Activated B cell treated with CpG ODN at 0.5 μM for 24 hours (primary cell): ENCODE results near the gene MUC21. TPM values are rescaled to one million over a fixed set of nuclear protein-coding genes. Genes with fewer than 3 reads are reported as not detected.

Experiments used
- ATAC-seq: fragments of 200-7000 bp; cut with Tn5 transposase; one replicate; pipeline ENCODE4 v1.10.0; 2021; ENCODE audit warnings: low read depth, mild to moderate bottlenecking, moderate library complexity
- CTCF ChIA-PET: fragments of 350-600 bp; sonication (Branson Sonifier 250); formaldehyde crosslinking; loops from one replicate; lab custom pipeline; 2021; ENCODE audit warnings: antibody characterized with exemption; lab: Charles Lee
- POLR2A ChIA-PET: fragments of 350-600 bp; sonication (Branson Sonifier 250); formaldehyde crosslinking; loops from one replicate; lab custom pipeline; 2021; ENCODE audit warnings: antibody characterized with exemption; lab: Charles Lee
- DNase-seq: peaks from one replicate; pipeline ENCODE4 v3.0.0; 2022
- H3K27ac Mint-ChIP-seq: one replicate; pipeline ENCODE4 v1.8.0; 2020; ENCODE audit warnings: mixed read lengths
- H3K27me3 Mint-ChIP-seq: one replicate; pipeline ENCODE4 v1.8.0; 2021; ENCODE audit warnings: mixed read lengths
- H3K36me3 Mint-ChIP-seq: one replicate; pipeline ENCODE4 v1.8.0; 2021; ENCODE audit warnings: low read depth, mixed read lengths
- H3K4me1 Mint-ChIP-seq: one replicate; pipeline ENCODE4 v1.8.0; 2021; ENCODE audit warnings: mixed read lengths
- H3K4me3 Mint-ChIP-seq: one replicate; pipeline ENCODE4 v1.8.0; 2020; ENCODE audit warnings: mild to moderate bottlenecking, mixed read lengths
- H3K9me3 Mint-ChIP-seq: one replicate; pipeline ENCODE4 v1.8.0; 2020; ENCODE audit warnings: mixed read lengths
- intact Hi-C: fragments of 100-400 bp; cut with micrococcal nuclease; formaldehyde crosslinking; loops from one replicate; pipeline ENCODE4 v1.15.1; 2024
- total RNA-seq: library from RNA; stranded (reverse); gene quantifications from 2 replicates; pipeline ENCODE4 v1.2.3, GENCODE V29; 2022
- TF ChIP-seq, protein P1 (sequence below): fragments of 200-600 bp; IDR thresholded peaks from one replicate; pipeline ENCODE4 v1.8.0; 2022; ENCODE audit warnings: antibody characterized with exemption, mild to moderate bottlenecking

The MUC21 gene
- total RNA-seq, 1 donor from 2014 or later = not detected

DNA sequence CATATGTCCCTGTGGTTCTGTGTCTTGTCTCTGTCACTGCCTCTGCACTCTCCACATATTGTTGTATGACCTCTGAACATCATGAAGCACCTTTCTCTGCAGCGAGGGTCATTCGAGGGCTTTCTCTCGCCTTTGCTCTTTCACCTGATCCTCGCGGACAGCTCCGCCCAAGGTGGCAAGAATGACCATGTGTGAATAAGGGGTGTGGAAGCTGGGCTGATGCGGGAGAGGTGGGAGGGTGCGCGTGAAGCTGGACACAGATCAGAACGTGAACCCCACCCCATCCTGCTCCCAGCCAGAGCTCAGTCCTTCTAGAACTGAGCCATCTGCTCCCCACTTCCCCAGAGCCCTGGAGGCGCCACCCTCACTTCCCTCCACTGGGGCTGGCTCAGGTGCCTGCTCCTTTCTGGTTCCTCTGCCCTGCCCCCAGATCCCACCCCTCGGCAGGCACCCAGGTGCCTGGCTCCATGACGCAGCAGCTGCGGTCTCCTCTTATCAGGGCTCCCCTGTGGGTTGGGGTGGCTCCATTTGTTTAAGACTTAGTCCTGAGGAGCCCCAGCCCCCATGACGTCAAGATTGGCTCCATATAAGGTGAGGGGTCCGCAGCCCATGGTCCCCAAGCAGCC is 43.0 kb upstream of the MUC21 start, which contains the start of gene MUCL3:
Gene MUCL3, plus strand, starts transcription at position 613 of the 626 bp plus-strand sequence. CDS start 27 bp downstream, outside the sequence.
- peaks cover 48% of the 10 kb centered on the region for H3K27me3 Mint-ChIP-seq
- no peaks in the 10 kb centered on the region for H3K9me3 Mint-ChIP-seq
- ChIA-PET POLR2A (interaction anchor here (0.6 kb wide), 1 partner anchor 419 kb away, joined by 3 read pairs; no protein-coding TSS in a partner anchor), CTCF (no interaction called here)
- DNase-seq (no peak), ATAC-seq (no peak)
- H3K27ac Mint-ChIP-seq = no peak within 1 kb of the TSS
- no peaks in the 10 kb centered on the region for H3K36me3 Mint-ChIP-seq
- TF ChIP-seq, protein P1, sequence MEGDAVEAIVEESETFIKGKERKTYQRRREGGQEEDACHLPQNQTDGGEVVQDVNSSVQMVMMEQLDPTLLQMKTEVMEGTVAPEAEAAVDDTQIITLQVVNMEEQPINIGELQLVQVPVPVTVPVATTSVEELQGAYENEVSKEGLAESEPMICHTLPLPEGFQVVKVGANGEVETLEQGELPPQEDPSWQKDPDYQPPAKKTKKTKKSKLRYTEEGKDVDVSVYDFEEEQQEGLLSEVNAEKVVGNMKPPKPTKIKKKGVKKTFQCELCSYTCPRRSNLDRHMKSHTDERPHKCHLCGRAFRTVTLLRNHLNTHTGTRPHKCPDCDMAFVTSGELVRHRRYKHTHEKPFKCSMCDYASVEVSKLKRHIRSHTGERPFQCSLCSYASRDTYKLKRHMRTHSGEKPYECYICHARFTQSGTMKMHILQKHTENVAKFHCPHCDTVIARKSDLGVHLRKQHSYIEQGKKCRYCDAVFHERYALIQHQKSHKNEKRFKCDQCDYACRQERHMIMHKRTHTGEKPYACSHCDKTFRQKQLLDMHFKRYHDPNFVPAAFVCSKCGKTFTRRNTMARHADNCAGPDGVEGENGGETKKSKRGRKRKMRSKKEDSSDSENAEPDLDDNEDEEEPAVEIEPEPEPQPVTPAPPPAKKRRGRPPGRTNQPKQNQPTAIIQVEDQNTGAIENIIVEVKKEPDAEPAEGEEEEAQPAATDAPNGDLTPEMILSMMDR = no peak
- H3K4me1 Mint-ChIP-seq = peaks cover 4% of the 10 kb centered on the region
- no peak within 1 kb of the TSS for H3K4me3 Mint-ChIP-seq
- intact Hi-C loops = no loop called here

DNA sequence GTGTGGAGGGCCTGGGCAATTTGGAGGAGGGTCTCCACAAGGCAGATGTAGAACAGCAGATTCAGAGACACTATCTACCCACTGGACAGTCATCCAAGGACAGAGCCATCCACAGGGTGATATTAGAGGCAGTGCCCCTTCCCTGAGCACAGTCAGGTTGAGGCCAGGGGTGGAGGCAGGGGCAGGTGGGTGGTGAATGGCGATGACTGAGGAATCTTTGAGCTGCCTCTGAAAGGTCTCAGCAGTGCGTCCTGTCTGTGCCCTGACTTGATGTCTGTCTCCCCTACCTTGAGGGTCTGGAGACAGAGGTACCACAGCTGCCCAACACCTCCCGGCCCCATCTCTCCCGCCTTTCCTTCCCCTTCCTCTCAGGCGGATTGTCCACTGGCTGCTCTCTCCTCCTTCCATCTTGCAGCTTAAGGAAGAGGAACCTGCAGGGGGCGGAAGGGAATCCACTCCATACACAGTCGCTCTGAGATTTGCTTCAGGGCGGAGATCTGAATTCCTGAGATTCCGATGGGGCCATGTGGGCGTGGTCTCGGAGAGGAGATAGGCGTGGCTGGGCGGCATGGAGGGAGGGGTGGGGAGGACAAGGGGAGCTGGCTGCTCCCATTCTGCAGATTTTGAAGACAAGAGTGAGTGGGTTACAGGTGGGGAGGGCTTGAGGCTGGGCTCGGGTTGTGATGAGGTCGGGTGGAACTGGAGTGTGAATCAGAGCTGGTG is 41.0 kb upstream of the MUC21 start:
- peaks cover 49% of the 10 kb centered on the region for H3K27me3 Mint-ChIP-seq
- ChIA-PET POLR2A (no interaction called here), CTCF (no interaction called here)
- DNase-seq = no peak
- intact Hi-C loops = no loop called here
- H3K9me3 Mint-ChIP-seq = no peaks in the 10 kb centered on the region
- no peak overlapping the region for H3K27ac Mint-ChIP-seq
- no peaks in the 10 kb centered on the region for H3K36me3 Mint-ChIP-seq
- H3K4me1 Mint-ChIP-seq = peaks cover 4% of the 10 kb centered on the region
- TF ChIP-seq, protein P1 = no peak
- no peak overlapping the region for H3K4me3 Mint-ChIP-seq
- no peak for ATAC-seq

- TF ChIP-seq, protein P1 = no peak
- ATAC-seq = no peak
- Mint-ChIP-seq H3K4me3 (no peak overlapping the region), H3K4me1 (peaks cover 4% of the 10 kb centered on the region), H3K27me3 (peaks cover 59% of the 10 kb centered on the region), H3K36me3 (no peaks in the 10 kb centered on the region), H3K27ac (no peak overlapping the region), H3K9me3 (no peaks in the 10 kb centered on the region)
- intact Hi-C loops = no loop called here
- ChIA-PET CTCF (no interaction called here), POLR2A (no interaction called here)
- no peak for DNase-seq
Measured at GRCh38 chr6:30944051-30944450, 39.5 kb upstream of the MUC21 start.

GRCh38 chr6:30945281-30945680 is 38.2 kb upstream of the MUC21 start:
- Mint-ChIP-seq H3K4me3 (no peak overlapping the region), H3K27me3 (peaks cover 59% of the 10 kb centered on the region), H3K36me3 (no peaks in the 10 kb centered on the region), H3K9me3 (no peaks in the 10 kb centered on the region), H3K4me1 (peaks cover 4% of the 10 kb centered on the region), H3K27ac (no peak overlapping the region)
- DNase-seq = no peak
- TF ChIP-seq, protein P1 = no peak
- ChIA-PET POLR2A (no interaction called here), CTCF (no interaction called here)
- intact Hi-C loops = no loop called here
- no peak for ATAC-seq

DNA sequence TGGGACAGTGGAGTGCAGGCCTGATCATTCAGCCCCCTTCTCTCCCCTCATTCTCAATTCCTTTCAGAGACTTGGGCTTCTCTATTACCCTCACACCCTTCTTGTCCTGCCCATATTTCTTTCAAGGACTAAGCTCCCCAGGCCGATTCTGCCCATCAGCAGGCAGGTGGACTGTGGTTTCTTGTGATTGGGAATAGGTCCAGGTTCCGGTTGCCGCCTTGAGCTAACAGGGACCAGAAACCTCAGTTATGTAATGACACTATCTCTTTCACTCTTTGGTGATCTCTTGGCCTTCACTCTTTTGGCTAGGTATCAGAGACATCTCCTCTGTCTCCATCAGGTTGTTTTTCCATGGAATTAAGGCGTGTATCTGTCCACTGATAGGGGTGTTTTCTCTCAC is 36.3 kb upstream of the MUC21 start:
- Mint-ChIP-seq H3K27me3 (peaks cover 43% of the 10 kb centered on the region), H3K36me3 (no peaks in the 10 kb centered on the region), H3K4me1 (peaks cover 4% of the 10 kb centered on the region), H3K4me3 (no peak overlapping the region), H3K27ac (no peak overlapping the region), H3K9me3 (no peaks in the 10 kb centered on the region)
- ChIA-PET POLR2A (no interaction called here), CTCF (no interaction called here)
- TF ChIP-seq, protein P1 = no peak
- intact Hi-C loops = no loop called here
- DNase-seq (no peak), ATAC-seq (no peak)
